Caco-2 (cell line): ENCODE data around the gene IL27RA. TPM values are rescaled to one million over a fixed set of nuclear protein-coding genes. Genes with fewer than 3 reads are reported as not detected.

Source experiments
- BruUV-seq: library from RNA; stranded (reverse); fragments of 400-500 nt; replicated peaks from 2 replicates; lab custom pipeline; 2021; lab: Mats Ljungman, UMichigan
- CTCF ChIA-PET: fragments of 300-600 bp; sonication (Branson Sonifier 250); formaldehyde crosslinking; loops from one replicate; lab custom pipeline; 2022; ENCODE audit warnings: antibody characterized with exemption; lab: Charles Lee
- POLR2A ChIA-PET: fragments of 300-600 bp; sonication (Branson Sonifier 250); formaldehyde crosslinking; loops from one replicate; lab custom pipeline; 2022; ENCODE audit warnings: antibody characterized with exemption; lab: Charles Lee
- DNase-seq, 2 experiments: peaks; one replicate each; pipeline versions ENCODE4 v3.0.0 to v3.0.0-alpha.2; 2020 to 2022
- H3K27me3 ChIP-seq: replicated peaks from 2 replicates; pipeline ENCODE4 v1.6.0; 2011; ENCODE audit warnings: low read length; ENCODE audit not compliant: control insufficient read depth, insufficient read depth
- H3K36me3 ChIP-seq: 2 replicates; pipeline ENCODE4 v1.5.1; 2011; ENCODE audit warnings: low read length; ENCODE audit not compliant: control insufficient read depth, insufficient read depth
- H3K4me1 ChIP-seq: fragments of 250-450 bp; sonication (Bioruptor Pico); 2 replicates; pipeline ENCODE4 v1.5.1; 2020; ENCODE audit warnings: mild to moderate bottlenecking
- H3K4me3 ChIP-seq: 2 replicates; pipeline ENCODE4 v1.5.1; 2011; ENCODE audit warnings: low read depth, mild to moderate bottlenecking, control low read depth, low read length
- H3K9me3 ChIP-seq: fragments of 250-450 bp; sonication (Bioruptor Pico); 2 replicates; pipeline ENCODE4 v1.5.1; 2020; ENCODE audit warnings: mild to moderate bottlenecking, moderate library complexity
- H3K27ac Mint-ChIP-seq: one replicate; pipeline ENCODE4 v1.8.0; 2022; ENCODE audit warnings: mixed read lengths; ENCODE audit not compliant: unreplicated experiment
- H3K27me3 Mint-ChIP-seq: one replicate; pipeline ENCODE4 v1.8.0; 2022; ENCODE audit warnings: mixed read lengths; ENCODE audit not compliant: insufficient read depth, unreplicated experiment
- H3K36me3 Mint-ChIP-seq: one replicate; pipeline ENCODE4 v1.8.0; 2022; ENCODE audit warnings: mild to moderate bottlenecking, mixed read lengths; ENCODE audit not compliant: insufficient read depth, unreplicated experiment
- H3K4me1 Mint-ChIP-seq: one replicate; pipeline ENCODE4 v1.8.0; 2022; ENCODE audit warnings: low read depth, mixed read lengths; ENCODE audit not compliant: unreplicated experiment
- H3K4me3 Mint-ChIP-seq: one replicate; pipeline ENCODE4 v1.8.0; 2022; ENCODE audit warnings: mild to moderate bottlenecking, moderate library complexity, mixed read lengths; ENCODE audit not compliant: unreplicated experiment
- H3K9me3 Mint-ChIP-seq: one replicate; pipeline ENCODE4 v1.8.0; 2022; ENCODE audit warnings: mixed read lengths; ENCODE audit not compliant: unreplicated experiment
- intact Hi-C: fragments of 100-400 bp; cut with micrococcal nuclease; formaldehyde crosslinking; loops from one replicate; pipeline ENCODE4 v1.10.0; 2022; ENCODE audit not compliant: unreplicated experiment
- total RNA-seq: library from RNA; stranded (reverse); gene quantifications from 2 replicates; pipeline ENCODE4 v1.2.3, GENCODE V29; 2022
- TF ChIP-seq, protein P1 (sequence below), 2 experiments: fragments of 200-600 bp in 1 of 2; IDR thresholded peaks; 1 replicate in 1 of 2; 2 replicates in 1 of 2; pipeline versions ENCODE4 v1.5.1 to v1.8.0; 2011 to 2022; ENCODE audit warnings: antibody characterized with exemption in 1 of 2, control low read depth in 1 of 2, inconsistent platforms in 1 of 2, low read depth in 1 of 2, low read length in 1 of 2, mild to moderate bottlenecking in 1 of 2, moderate library complexity in 1 of 2; ENCODE audit not compliant: insufficient read depth in 1 of 2, severe bottlenecking in 1 of 2, unreplicated experiment in 1 of 2

IL27RA gene
- total RNA-seq, 1 experiment from 2014 or later, result 4.7 TPM

DNA sequence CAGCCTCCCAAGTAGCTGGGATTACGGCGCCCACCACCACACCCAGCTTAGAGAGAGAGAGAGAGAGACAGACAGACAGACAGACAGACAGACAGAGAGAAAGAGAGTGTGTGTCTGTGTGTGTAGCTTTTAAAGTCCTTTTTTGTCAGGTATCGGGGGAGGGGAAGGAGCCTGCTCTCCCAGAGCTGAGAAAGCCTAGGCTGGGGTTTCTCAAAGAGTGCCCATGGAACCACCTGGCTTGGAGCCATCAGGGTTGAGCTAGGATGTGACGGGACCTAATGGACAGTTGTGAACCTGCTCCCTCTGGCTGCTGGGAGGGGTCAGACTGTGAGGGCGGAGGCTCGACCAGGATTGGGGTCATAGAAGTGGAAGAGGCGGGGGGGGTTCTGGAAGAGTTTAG is 42.1 kb upstream of the IL27RA start:
- no peak overlapping the region for H3K4me3 Mint-ChIP-seq

DNA sequence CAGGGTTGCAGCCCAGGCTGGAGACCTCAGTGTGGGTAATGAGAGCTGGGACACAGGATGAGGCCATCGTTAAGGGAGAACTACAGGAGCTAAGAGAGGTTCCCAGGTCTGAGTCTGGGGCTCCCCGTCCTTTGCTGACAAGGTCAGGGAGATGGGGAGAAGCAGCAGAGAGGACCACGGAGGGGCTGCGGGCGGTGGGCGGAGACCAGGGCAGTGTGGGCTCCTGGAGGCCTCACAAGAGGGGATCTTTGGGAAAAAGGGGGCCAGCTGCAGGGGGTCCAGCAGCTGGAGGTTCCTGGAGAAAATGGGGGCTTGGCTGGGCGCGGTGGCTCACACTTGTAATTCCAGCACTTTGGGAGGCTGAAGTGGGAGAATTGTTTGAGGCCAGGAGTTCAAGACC is 41.5 kb upstream of the IL27RA start:
- no peak for DNase-seq
- POLR2A ChIA-PET, result interaction anchor here (0.6 to 0.7 kb wide), 2 partner anchors 41 to 103 kb away, joined by 4 to 6 read pairs; partner anchors contain the start of gene IL27RA
- intact Hi-C loops, result no loop called here
- Mint-ChIP-seq H3K27ac (no peak overlapping the region), H3K9me3 (no peaks in the 10 kb centered on the region), H3K4me1 (peaks cover 10% of the 10 kb centered on the region), H3K27me3 (no peaks in the 10 kb centered on the region), H3K4me3 (no peak overlapping the region), H3K36me3 (peaks cover 16% of the 10 kb centered on the region)
- BruUV-seq, result no TSS peak
- H3K4me3 ChIP-seq, result no peak overlapping the region
- H3K4me1 ChIP-seq, result no peaks in the 10 kb centered on the region
- H3K36me3 ChIP-seq, result no peaks in the 10 kb centered on the region; the same call in 1 of the 2 replicates
- CTCF ChIA-PET, result no interaction called here
- no peaks in the 10 kb centered on the region for H3K27me3 ChIP-seq
- no peaks in the 10 kb centered on the region for H3K9me3 ChIP-seq
- TF ChIP-seq, protein P1, sequence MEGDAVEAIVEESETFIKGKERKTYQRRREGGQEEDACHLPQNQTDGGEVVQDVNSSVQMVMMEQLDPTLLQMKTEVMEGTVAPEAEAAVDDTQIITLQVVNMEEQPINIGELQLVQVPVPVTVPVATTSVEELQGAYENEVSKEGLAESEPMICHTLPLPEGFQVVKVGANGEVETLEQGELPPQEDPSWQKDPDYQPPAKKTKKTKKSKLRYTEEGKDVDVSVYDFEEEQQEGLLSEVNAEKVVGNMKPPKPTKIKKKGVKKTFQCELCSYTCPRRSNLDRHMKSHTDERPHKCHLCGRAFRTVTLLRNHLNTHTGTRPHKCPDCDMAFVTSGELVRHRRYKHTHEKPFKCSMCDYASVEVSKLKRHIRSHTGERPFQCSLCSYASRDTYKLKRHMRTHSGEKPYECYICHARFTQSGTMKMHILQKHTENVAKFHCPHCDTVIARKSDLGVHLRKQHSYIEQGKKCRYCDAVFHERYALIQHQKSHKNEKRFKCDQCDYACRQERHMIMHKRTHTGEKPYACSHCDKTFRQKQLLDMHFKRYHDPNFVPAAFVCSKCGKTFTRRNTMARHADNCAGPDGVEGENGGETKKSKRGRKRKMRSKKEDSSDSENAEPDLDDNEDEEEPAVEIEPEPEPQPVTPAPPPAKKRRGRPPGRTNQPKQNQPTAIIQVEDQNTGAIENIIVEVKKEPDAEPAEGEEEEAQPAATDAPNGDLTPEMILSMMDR (IDR thresholded peaks at IDR 0.05; ENCODE audit: insufficient read depth in 1 of 2, low read depth in 1 of 2, low read length in 1 of 2, severe bottlenecking in 1 of 2, unreplicated experiment in 1 of 2), result no peak

More for the DNA sequence above, 42.1 kb upstream of the IL27RA start:
- no TSS peak for BruUV-seq
- Mint-ChIP-seq H3K36me3 (peaks cover 16% of the 10 kb centered on the region), H3K27ac (no peak overlapping the region), H3K9me3 (no peaks in the 10 kb centered on the region), H3K4me1 (peaks cover 10% of the 10 kb centered on the region), H3K27me3 (no peaks in the 10 kb centered on the region)
- Histone ChIP-seq H3K9me3 (no peaks in the 10 kb centered on the region), H3K36me3 (no peaks in the 10 kb centered on the region; the same call in 1 of the 2 replicates), H3K4me1 (no peaks in the 10 kb centered on the region), H3K27me3 (no peaks in the 10 kb centered on the region), H3K4me3 (no peak overlapping the region)
- ChIA-PET POLR2A (interaction anchor here (0.7 kb wide), 1 partner anchor 42 kb away, joined by 6 read pairs; the partner anchor contains the start of gene IL27RA), CTCF (no interaction called here)
- TF ChIP-seq, protein P1 (IDR thresholded peaks at IDR 0.05; ENCODE audit: insufficient read depth in 1 of 2, low read depth in 1 of 2, low read length in 1 of 2, severe bottlenecking in 1 of 2, unreplicated experiment in 1 of 2), result no peak
- DNase-seq, result no peak
- intact Hi-C loops, result no loop called here

DNA sequence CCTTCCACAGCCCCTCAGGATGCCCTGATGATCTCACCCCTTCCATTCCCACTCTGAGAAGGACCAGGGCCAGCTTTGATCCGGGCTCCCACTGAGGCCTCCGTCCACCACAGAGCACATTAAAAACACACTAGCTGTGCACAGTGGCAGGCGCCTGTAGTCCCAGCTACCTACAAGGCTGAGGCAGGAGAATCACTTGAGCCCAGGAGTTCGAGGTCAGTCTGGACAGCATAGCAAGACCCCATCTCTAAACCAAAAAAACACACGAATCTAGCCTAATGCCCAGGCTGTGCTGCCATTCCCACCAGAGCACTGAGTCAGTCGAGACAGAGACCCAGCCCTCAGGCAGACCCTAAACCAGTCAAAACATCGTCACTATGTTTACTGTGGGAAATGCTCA is 39.5 kb upstream of the IL27RA start:
- H3K4me3 Mint-ChIP-seq, result no peak overlapping the region
- TF ChIP-seq, protein P1 (IDR thresholded peaks at IDR 0.05; ENCODE audit: insufficient read depth in 1 of 2, low read depth in 1 of 2, low read length in 1 of 2, severe bottlenecking in 1 of 2, unreplicated experiment in 1 of 2), result no peak
- Histone ChIP-seq H3K4me3 (no peak overlapping the region), H3K4me1 (no peaks in the 10 kb centered on the region), H3K36me3 (no peaks in the 10 kb centered on the region), H3K9me3 (no peaks in the 10 kb centered on the region), H3K27me3 (no peaks in the 10 kb centered on the region)
- H3K9me3 Mint-ChIP-seq, result no peaks in the 10 kb centered on the region
- ChIA-PET CTCF (no interaction called here), POLR2A (no interaction called here)
- H3K36me3 Mint-ChIP-seq, result peaks cover 12% of the 10 kb centered on the region
- intact Hi-C loops, result no loop called here
- no peaks in the 10 kb centered on the region for H3K27me3 Mint-ChIP-seq
- no TSS peak for BruUV-seq
- H3K27ac Mint-ChIP-seq, result no peak overlapping the region
- DNase-seq, result no peak
- peaks cover 10% of the 10 kb centered on the region for H3K4me1 Mint-ChIP-seq
